GM18505 (cell line): Measurements from ENCODE around the gene HSD3B2.

ENCODE experiments used
- ATAC-seq: cut with Tn5 transposase; IDR thresholded peaks from one replicate; pipeline ENCODE4 v1.9.1; 2021; ENCODE audit not compliant: unreplicated experiment
- POLR2A ChIP-seq: IDR thresholded peaks from 4 replicates; pipeline ENCODE4 v1.6.1; 2011; ENCODE audit warnings: borderline replicate concordance; ENCODE audit not compliant: insufficient read depth, insufficient read length; ENCODE audit errors: extremely low read depth

Gene HSD3B2

GRCh38 chr1:119384591-119384990 is 30.4 kb upstream of the HSD3B2 start:
- no peak for TF ChIP-seq POLR2A
- no peak for ATAC-seq

- TF ChIP-seq POLR2A = no peak
- ATAC-seq = no peak
Measured at GRCh38 chr1:119385650-119386049, 29.3 kb upstream of the HSD3B2 start.

- TF ChIP-seq POLR2A = no peak
- ATAC-seq = no peak
Measured at GRCh38 chr1:119387858-119388257, 27.1 kb upstream of the HSD3B2 start.

- TF ChIP-seq POLR2A = no peak
- no peak for ATAC-seq
Measured at GRCh38 chr1:119388450-119388849, 26.5 kb upstream of the HSD3B2 start.

GRCh38 chr1:119390526-119390925 is 24.4 kb upstream of the HSD3B2 start:
- no peak for ATAC-seq
- TF ChIP-seq POLR2A = no peak

GRCh38 chr1:119391749-119392148 is 23.2 kb upstream of the HSD3B2 start:
- TF ChIP-seq POLR2A = no peak
- ATAC-seq = no peak

- no peak for ATAC-seq
- no peak for TF ChIP-seq POLR2A
Measured at GRCh38 chr1:119394085-119394484, 20.9 kb upstream of the HSD3B2 start.

GRCh38 chr1:119396982-119397381 is 18.0 kb upstream of the HSD3B2 start:
- ATAC-seq = no peak
- no peak for TF ChIP-seq POLR2A

GRCh38 chr1:119397986-119398385 is 17.0 kb upstream of the HSD3B2 start:
- no peak for ATAC-seq
- no peak for TF ChIP-seq POLR2A

GRCh38 chr1:119404736-119405135 is 10.2 kb upstream of the HSD3B2 start:
- TF ChIP-seq POLR2A = no peak
- ATAC-seq = no peak

GRCh38 chr1:119409731-119410130 is 5.2 kb upstream of the HSD3B2 start:
- ATAC-seq = no peak

GRCh38 chr1:119410961-119411360 is 4.0 kb upstream of the HSD3B2 start:
- ATAC-seq = no peak
- no peak for TF ChIP-seq POLR2A

More at GRCh38 chr1:119409731-119410130, 5.2 kb upstream of the HSD3B2 start:
- TF ChIP-seq POLR2A = no peak

GRCh38 chr1:119416006-119416640 is 1.2 kb downstream of the HSD3B2 start:
- TF ChIP-seq POLR2A = no peak
- ATAC-seq = no peak

- no peak for TF ChIP-seq POLR2A
- no peak for ATAC-seq
Measured at GRCh38 chr1:119419109-119419508, 4.2 kb downstream of the HSD3B2 start.

GRCh38 chr1:119420638-119421037 is 5.7 kb downstream of the HSD3B2 start:
- no peak for ATAC-seq
- TF ChIP-seq POLR2A = no peak
